Forelimb muscle (tissue), 1 donor: ENCODE measurements around the gene TMEM107. TPM values are rescaled to one million over a fixed set of nuclear protein-coding genes. Genes with fewer than 3 reads are reported as not detected.

ENCODE experiments used
- DNase-seq: peaks from one replicate; pipeline ENCODE4 v3.0.0-alpha.2; 2013; ENCODE audit warnings: low read depth
- polyA plus RNA-seq: library from polyadenylated mRNA; unstranded; fragments of 120-200 nt; gene quantifications from one replicate; pipeline ENCODE4 v1.2.1, GENCODE V29; 2013; ENCODE audit not compliant: insufficient read length

Gene TMEM107
- polyA plus RNA-seq, 1 donor = 5.7 TPM

- DNase-seq = no peak
Observed at GRCh38 chr17:8137645-8138373, 38.4 kb downstream of the TMEM107 start.

GRCh38 chr17:8133941-8134340 lies 42.2 kb downstream of the TMEM107 start:
- DNase-seq = no peak

GRCh38 chr17:8133399-8133798 lies 42.8 kb downstream of the TMEM107 start:
- no peak for DNase-seq

GRCh38 chr17:8131844-8132441 lies 44.2 kb downstream of the TMEM107 start:
- DNase-seq = no peak

- DNase-seq = no peak
Observed at GRCh38 chr17:8128125-8128784, 47.9 kb downstream of the TMEM107 start.

GRCh38 chr17:8126491-8127066 lies 49.6 kb downstream of the TMEM107 start:
- no peak for DNase-seq

GRCh38 chr17:8125947-8126490 lies 50.2 kb downstream of the TMEM107 start:
- no peak for DNase-seq

- DNase-seq = no peak
Observed at GRCh38 chr17:8125154-8125946, 50.8 kb downstream of the TMEM107 start.

GRCh38 chr17:8124350-8125153 lies 51.6 kb downstream of the TMEM107 start:
- no peak for DNase-seq

GRCh38 chr17:8123695-8124349 lies 52.4 kb downstream of the TMEM107 start, which contains the start of gene HES7:
Gene HES7 (minus strand): TSS chr17:8124106. CDS start chr17:8124084, 22 bp downstream.
- no peak for DNase-seq

- DNase-seq = no peak
Observed at GRCh38 chr17:8122924-8123694, 53.1 kb downstream of the TMEM107 start.

Other genes with a start within 250 kb of the TMEM107 start
- gene KCNAB3, start 246.5 kb downstream of the TMEM107 start, polyA plus RNA-seq = 4.6 TPM
- 86.8 TPM for gene TRAPPC1, start 244.4 kb downstream of the TMEM107 start, polyA plus RNA-seq
- gene CNTROB, start 244.2 kb downstream of the TMEM107 start, polyA plus RNA-seq = 31.0 TPM
- gene GUCY2D, start 173.8 kb downstream of the TMEM107 start, polyA plus RNA-seq = not detected
- 0.59 TPM for gene ALOX15B, start 137.3 kb downstream of the TMEM107 start, polyA plus RNA-seq
- gene ALOX12B, start 88.7 kb downstream of the TMEM107 start, polyA plus RNA-seq = not detected
- gene ALOXE3, start 57.9 kb downstream of the TMEM107 start, polyA plus RNA-seq = not detected
- gene HES7, start 52.3 kb downstream of the TMEM107 start, polyA plus RNA-seq = 0.08 TPM
- 59.2 TPM for gene PER1, start 24.0 kb downstream of the TMEM107 start, polyA plus RNA-seq
- gene VAMP2, start 13.4 kb downstream of the TMEM107 start, polyA plus RNA-seq = 61.9 TPM
- 4.9 TPM for gene BORCS6, start 13.8 kb upstream of the TMEM107 start, polyA plus RNA-seq
- 12.9 TPM for gene AURKB, start 34.2 kb upstream of the TMEM107 start, polyA plus RNA-seq
- 10.9 TPM for gene CTC1, start 71.7 kb upstream of the TMEM107 start, polyA plus RNA-seq
- 20.8 TPM for gene PFAS, start 72.9 kb upstream of the TMEM107 start, polyA plus RNA-seq
- 18.8 TPM for gene RANGRF, start 112.3 kb upstream of the TMEM107 start, polyA plus RNA-seq
- gene SLC25A35, start 119.0 kb upstream of the TMEM107 start, polyA plus RNA-seq = 1.6 TPM
- 12.4 TPM for gene ARHGEF15, start 133.9 kb upstream of the TMEM107 start, polyA plus RNA-seq
- gene ODF4, start 163.5 kb upstream of the TMEM107 start, polyA plus RNA-seq = not detected
- gene RPL26, start 206.8 kb upstream of the TMEM107 start, polyA plus RNA-seq = 3,446 TPM
- not detected for gene RNF222, start 221.4 kb upstream of the TMEM107 start, polyA plus RNA-seq